ENCODE data around the gene EIPR1. TPM values are rescaled to one million over a fixed set of nuclear protein-coding genes. Genes with fewer than 3 reads are reported as not detected.
A peak's percentile ranks its signal among the peaks of the same experiment; 100 is the strongest.

The EIPR1 gene
- total RNA-seq, 1 experiment from 2014 or later, result 42.1 TPM

DNA sequence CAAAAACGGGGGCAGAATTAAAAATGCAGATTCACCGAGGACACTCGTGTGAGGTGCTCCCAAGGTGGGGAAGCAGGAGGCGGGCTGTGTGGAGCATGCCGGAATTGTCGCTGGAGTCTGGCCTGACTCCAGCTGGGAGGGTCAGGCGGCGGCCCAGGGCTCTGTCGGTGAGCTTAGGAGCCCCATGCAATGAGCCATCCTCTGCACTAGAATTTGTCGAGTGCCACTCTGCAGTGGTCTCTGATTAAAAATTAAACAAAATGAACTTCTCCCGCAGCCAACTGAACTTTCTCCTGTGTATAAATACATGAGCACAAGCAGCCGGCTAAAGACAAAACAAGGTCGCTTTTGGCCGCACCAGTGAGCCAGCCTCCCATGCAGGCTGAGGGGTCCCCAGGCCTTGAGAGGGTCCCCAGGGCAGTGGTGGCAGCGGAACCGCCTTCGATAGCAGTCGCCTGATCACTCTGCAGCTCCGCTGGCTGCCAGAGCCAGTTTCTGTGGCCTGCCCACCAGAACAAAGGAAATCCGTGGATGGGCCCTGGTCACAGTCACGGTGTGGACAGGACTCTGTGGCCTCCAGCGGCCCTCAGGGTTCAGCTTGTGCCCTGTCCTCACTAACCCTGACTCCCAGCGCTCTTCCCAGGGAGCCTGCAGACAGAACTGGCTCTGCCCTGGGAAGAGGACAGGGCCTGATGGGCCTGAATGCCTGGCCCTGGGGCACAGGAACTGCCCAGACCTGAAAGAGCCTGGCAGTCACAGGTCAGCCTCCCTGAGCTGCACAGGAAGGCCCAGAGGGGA is 201.3 kb downstream of the EIPR1 start:
- DNase-seq (ENCODE audit: low read depth), result no peak

DNA sequence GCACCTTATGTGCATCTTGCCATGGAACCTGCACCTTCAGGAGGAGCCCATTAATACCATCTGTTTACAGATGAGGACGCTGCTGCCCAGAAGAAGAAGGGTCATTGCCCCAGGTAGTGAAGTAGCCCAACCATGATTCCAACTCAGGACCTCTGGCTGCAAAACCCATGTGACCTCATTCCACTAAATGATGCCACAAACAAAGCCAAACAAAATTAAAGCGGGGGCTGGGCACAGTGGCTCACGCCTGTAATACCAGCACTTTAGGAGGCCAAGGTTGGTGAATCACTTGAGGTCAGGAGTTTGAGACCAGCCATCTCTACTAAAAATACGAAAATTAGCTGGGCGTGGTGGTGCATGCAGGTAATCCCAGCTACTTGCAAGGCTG is 202.1 kb downstream of the EIPR1 start:
- no peak for DNase-seq (ENCODE audit: low read depth)

DNA sequence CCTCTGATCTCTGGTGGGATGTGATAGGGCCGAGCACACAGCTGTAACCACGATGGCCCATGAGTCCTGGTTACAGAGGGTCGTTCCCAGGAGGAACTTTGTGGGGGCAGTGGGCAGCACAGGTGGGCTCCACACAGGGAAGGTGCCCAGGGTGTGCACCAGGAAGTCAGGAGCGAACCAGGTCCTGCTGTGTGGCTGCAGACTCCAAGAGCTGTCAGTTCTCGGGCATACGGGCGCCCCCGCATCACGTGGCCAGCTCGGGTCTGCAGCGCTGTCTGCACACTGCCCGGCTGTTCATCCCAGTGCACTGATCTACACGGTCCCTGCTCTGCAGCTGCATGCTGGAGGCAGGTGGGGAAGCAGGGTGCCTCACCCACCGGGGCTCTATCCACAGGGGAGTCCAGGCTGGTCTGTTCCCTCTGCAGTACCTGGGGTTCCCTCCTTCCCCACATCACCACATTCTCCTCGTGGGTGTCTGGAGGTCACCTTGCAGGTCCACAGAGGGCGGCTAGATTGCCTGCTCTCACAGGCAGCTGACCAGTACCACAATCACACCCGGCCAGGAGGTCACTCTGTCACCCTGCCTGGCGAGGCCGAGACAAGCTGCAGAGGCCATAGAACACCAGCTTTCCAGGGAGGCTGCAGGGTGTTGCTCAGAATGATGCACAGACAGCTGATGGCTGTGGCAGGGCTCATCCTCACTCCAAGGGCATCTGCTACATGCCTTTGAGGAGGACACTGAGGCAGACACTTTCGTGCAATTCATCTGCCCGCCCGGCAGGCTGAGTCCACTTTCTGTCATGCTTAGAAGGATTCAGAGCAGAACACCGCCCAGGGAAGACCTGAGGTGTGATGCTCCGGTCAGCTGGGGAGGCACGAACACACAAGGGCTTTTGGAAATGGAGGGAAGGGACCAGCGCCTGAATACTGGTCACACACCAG is 202.7 kb downstream of the EIPR1 start:
- DNase-seq (ENCODE audit: low read depth), result no peak

DNA sequence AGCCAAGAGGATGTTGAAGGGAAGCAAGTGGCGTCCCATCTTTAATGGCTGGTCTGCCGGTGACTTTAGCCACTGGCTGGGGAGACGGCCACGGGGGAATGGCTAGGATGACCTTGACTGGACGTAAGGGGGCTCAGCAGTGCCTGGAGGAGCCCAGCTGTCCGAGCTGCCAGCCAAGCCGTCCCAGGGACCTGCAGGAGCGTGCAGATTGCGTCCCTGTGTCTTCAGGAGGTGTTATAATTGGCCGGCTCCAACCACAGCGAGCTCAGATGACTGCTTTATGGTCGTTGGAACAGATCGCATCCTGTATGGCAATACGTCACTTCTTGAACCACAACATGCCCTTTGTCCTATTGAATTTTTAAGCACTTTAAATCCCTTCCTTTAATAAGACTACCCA is 204.6 kb downstream of the EIPR1 start:
- DNase-seq (ENCODE audit: low read depth), result no peak

DNA sequence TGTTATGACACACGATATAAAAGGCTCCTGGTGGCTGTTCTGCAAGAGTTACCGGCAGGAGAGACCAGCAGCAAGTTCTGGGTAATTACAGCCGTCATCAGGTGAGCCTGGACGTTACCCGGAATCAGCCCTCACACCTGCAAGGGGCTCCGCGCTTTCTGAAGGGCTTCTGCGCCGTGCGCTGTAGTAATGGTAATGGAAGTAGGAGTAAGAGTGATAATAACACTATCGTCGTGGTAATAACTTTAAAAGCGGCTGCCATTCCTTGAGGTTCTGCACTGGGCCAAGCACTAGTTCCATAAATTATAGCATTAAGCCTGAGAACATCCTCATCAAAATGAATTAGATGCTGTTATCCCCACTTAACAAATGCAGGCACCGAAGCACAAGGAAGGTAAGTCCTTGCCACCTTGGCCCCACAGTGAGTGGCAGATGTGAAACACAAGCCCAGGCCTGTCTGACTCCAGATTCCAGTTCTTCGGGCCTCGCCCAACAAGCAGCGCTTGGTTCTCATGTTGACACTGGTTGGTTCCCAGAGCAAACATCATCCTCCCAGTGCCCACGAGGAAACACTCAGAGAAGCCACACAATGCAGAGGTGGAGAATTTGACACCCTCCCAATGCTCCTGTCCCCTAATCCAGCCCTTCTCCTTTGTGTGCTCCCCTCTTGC is 205.2 kb downstream of the EIPR1 start:
- DNase-seq (ENCODE audit: low read depth), result no peak

DNA sequence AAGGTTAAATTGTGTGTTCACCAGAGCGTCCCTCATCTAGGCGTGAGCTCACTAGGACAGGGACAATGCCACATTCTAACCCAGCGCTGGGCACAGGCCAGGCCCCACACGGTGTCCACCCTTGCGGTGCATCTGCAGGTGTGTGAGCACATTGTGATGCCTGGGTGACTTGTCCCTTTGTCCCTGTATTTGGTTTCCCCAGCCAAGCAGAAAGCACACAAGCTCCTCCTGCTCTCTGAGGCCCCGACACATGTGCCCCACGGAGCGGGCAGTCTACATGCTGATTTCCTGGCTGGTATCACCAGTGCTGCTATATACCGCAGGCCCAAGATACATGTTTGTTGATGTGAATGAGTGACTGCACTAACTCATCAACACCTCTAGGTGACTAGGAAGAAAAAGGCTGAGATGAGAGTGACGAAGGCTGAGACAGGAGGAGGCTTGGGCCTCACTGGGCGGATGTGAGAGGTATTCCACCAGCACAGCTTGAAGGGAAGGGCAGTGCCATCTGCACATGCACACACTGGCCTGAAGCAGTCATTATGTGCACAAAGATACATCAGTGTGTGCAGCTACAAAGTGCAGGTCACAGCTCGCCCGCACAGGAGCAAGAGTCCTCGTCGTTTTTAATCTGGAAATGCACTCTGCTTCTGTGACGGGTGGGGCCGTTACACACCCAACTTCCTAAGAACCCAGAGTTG is 205.9 kb downstream of the EIPR1 start:
- no peak for DNase-seq (ENCODE audit: low read depth)

DNA sequence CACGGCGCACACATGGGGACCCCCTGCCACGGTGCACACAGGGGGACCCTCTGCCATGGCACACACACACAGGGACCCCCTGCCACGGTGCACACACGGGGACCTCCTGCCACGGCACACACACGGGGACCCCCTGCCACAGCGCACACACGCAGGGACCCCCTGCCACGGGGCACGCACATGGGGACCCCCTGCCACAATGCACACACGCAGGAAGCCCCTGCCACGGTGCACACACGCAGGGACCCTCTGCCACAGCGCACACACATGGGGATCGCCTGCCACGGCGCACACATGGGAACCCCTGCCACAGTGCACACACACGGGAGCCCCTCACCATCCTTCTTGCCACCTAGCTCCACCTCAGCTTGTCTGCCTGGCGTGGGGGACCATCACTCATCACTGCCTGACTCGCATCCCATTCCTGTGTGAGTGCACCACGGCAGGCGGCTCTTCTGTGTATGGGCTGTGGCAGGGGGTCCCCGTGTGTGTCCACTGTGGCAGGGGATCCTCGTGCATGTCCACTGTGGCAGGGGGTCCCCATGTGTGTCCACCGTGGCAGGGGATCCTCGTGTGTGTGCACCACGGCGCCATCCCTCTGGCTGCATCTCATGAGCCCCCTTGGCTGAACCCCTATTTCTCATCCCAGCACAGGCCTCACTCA is 206.7 kb downstream of the EIPR1 start:
- no peak for DNase-seq (ENCODE audit: low read depth)

DNA sequence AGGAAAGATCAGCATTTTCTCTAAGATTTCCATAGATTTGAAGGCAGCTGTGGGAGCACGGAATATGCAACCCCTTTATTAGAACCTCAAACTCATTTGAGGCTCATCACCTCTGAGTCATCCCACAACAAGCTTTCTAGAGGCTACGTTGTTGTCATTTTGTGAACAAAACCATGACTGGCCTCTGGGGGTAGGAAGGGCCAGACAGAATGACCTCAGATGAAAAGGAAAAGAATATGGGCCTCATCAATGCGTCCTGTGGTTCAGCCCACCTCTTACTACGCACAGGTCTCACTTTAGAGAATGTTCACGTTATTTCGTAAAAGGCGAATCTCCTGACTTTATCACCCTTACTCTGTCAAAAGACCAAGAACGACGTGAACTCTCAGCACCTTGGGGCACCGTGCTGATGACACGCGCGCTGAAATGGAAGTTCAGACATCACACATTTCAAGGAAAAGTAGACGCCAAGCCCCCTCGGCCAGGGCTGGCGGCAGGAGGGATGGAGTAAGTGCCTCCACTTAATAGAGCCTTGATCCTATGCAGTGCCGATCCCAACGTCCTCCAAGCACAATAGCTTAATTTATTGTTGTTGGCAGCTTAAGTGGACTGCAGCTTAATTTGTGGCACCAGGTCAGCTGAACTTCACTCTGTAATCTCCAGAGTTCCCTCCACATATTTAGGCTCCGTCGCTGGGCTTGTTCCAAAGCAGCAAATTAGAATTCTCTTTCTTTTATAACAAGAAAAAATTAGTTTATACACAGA is 208.3 kb downstream of the EIPR1 start:
- DNase-seq (ENCODE audit: low read depth), result peak; percentile 88

DNA sequence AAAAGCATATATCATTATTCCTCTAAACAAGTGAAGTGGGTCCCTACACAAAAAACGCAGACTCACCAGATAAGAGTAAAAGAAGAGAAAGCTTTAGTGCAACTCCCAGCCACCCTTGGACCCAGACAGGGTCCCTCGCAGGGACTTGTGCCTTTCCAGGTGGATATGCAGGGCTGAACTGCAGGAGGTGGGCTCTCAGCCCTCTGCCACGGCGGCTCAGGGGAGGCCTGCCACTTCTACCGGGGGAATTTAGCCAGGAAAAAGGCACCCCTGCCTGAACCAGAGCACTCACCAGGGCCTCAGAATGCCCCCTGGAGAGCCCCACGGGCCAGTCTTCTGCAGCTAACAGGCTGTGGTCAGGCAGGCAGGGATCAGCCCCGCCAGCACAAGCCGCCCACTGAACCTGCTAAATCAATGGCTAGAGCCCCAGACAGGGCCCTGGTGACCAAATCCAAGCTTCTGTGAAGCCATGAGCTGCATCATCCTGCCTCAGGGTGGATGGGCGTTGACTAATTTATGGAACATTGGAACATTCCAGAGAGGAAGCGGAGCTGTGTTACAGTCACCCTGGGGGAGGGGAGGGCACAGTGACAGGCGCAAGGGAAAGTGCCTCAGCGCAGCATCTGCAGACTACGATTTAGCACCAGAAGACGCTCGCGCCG is 209.3 kb downstream of the EIPR1 start:
- peak; percentile 97 for DNase-seq (ENCODE audit: low read depth)

DNA sequence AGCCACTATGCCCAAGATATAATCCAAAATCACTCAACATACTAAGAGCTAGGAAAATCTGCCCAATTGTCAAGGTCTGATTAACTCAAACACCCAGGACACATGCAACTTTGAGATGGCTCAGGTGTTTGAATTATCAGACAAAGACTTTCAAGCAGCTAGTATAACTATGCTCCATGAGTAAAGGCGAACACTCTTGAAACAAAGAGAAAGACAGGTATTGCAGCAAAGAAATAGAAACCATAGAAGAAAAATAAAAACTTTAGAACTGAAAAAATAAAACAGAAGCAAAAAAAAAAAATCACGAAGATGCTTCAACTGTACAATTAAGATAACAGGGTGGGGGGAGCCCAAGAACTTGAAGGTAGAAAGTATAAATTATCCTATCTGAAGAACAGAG is 214.2 kb downstream of the EIPR1 start:
- DNase-seq (ENCODE audit: low read depth), result no peak

DNA sequence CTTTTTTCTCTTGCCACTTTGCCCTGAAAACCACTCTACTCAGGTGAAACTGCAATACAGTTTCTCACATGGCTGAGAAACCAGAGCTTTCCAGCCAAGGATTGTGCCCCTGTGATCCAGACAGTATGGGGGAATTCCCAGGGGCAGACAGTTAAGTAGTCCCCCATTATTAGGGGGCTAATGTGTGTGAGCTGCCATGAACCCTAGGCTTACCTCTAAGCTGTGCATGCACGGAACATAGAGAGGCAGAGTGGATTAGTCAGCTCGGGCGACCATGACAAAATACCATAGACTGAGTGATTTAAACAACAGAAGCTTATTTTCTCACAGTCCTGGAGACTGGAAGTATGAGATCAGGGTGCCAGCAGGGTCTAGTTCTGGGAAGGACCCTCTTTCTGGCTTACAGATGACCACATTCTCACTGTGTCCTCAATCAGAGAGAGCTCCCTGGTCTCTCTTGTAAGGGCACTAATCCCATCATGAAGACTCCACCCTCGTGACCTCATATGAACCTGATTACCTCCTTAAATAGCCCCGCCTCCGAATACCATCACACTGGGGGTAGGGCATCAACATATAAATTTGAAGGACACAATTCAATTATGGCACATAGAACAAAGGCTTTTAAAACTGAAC is 215.1 kb downstream of the EIPR1 start:
- DNase-seq (ENCODE audit: low read depth), result no peak

DNA sequence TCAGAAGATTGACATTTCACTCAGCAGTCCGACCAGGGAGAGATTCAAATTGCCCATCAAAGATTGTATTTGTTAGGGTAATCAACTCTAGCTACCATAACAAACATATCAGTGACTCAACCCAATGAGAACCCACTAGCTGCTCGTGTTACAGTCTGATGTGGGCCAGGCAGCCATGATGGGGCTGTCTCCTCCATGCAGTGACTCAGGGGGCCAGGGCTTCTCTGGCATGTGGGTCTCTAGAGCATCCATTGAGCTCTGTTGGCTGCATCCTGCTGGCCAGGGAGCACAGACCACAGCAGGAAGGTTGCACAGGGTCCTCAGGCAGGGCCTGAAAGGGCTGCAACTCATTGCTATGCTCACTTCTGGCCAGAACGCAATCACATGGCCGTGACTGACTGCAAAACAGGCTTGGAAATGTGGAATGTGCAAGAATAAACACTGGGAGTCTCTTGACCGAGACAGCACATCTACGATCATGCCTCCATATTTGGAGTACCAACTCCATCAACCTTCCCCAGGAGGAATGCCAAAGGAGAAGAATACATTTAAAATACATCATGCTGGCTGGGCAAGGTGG is 216.8 kb downstream of the EIPR1 start:
- no peak for DNase-seq (ENCODE audit: low read depth)

DNA sequence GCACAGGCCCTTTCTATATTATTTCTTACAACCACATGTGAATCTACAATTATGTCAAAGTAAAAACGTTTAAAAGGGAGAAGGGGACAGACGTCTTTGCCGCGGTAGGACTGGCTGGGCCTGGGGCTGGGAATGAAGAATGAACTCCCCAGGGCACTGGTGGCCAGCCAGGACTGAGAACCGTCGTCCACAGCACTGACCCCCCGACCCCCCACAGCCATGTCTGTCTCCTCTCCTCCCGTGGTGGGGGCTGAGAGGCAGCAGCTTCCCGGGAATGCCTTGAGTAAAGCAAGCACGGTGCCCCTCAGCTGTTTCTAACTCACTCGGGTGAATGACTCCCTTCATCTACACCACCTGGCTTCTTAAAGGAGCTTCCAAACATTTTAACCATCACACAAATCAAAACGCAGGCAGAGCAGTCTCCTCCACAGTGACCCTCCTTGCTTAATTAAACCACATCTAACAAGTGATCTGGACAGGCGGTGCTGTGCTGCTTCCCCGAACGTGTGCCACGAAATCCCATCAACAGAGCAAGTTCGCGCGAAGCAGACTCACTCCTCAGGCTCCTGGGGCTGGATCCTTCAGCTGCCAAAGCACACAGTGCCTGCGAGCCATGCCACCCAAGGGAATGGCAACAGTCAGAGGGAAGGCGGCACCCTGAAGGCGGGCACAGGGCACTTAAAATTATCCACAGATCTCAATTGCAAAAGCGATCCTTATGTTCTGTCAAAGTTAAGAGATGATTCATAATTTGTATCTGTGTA is 217.7 kb downstream of the EIPR1 start:
- DNase-seq (ENCODE audit: low read depth), result no peak

DNA sequence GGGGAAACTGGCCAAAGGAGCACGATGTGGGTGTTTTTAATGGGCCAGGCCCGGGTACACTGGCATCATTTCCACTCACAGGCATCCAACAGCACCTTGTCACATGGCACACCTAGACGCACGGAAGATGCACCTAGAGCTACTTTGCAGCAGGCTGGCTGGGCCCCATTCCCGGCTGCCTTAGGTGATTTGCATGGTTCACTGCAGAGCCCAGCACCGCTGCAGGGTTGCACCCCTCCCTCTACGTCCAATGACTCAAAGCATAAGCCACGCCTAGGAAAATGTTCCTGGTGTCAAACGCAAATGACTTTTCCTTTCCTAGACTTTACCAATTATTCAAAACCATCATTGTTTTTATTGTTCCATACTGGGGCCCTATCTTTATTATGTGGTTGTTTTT is 222.9 kb downstream of the EIPR1 start:
- no peak for DNase-seq (ENCODE audit: low read depth)

DNA sequence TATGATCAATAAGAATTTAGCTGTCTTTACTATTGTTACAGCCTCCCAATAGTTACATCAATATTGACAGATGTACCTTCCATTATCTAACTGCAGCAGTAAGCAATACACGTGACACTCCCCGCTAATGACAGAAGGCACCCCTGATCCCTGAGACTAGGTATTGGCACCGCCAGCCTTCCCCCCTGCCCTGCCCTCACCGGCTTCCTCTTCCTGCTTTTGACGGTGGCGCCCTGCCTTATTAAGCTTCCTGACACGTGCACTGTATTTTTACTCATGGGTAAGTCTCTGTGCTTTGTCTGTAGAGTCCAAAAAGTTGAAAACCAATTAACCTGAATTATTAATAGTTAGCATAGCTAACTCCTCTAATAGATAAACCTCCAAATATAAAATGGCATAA is 223.5 kb downstream of the EIPR1 start:
- DNase-seq (ENCODE audit: low read depth), result no peak

DNA sequence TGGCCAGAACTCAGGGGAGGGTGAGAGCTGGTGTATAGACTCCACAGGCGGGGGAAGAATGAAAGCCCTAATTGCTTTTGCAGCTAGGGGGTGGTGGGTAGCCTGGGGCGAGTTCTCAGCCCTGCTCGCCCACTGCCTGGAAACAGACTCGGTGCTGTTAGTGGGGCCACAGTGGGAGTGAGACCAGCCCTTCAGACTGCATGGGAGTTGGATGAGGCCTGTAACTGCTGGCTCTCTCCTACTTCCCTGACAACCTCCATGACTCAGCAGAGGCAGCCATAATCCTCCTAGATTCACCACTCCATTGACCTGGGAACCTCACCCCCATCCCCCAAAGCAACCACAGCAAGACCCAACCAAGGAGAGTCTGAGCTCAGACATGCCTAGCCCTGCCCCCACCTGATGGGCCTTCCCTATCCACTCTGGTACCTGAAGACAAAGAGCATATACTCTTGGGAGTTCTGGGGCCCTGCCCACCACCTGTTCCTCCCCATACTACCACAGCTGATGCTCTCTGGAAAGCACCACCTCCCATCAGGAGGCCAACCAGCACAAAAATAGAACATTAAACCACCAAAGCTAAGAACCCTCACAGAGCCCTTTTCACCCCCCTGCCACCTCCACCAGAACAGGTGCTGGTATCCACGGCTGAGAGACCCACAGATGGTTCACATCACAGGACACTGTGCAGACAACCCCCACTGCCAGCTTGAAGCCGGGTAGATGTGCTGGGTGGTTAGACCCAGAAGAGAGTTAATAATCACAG is 226.3 kb downstream of the EIPR1 start:
- no peak for DNase-seq (ENCODE audit: low read depth)

DNA sequence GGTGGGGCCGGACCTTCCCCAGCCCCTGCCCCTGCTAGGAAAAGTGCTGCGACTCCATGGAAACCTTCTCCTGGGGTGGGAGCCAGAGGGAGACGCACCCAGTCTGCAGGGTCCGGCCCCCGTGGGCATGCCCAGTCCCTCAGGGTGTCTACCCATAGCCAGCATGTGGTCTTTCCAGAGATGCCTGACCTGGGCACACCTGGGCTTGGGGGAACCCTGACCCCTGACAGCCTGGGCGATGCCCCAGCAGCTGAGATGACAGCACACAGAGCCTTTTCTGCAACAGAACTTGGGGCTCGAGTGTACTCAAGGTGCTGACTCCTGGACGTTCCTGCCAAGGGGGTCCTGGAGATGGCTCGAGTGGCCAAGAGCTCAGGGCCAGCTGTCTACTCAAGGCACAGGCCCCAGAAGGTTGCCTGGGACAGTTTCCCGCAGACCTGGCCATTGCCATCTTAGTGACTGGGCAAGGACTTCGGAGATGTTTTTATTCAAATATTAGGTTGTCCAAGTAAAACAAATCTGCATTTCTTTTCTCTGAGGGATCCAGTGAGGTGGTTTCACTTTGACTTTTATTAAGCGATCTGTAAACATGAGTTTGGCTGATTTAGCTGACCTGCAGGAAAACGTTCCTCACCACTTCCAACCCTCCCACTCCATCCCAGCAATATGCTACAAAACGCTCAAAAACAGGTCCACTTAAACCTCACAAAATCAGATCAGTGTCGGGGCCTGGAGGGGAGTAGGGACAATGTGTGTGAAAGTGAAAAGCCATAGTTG is 228.0 kb downstream of the EIPR1 start:
- no peak for DNase-seq (ENCODE audit: low read depth)

All from RPMI7951 (cell line).